GM18870 (cell line): Measurements from ENCODE around the gene SMIM24.

Source experiments
- ATAC-seq: cut with Tn5 transposase; IDR thresholded peaks from one replicate; pipeline ENCODE4 v1.9.1; 2021; ENCODE audit warnings: moderate library complexity; ENCODE audit not compliant: unreplicated experiment

SMIM24 gene

DNA sequence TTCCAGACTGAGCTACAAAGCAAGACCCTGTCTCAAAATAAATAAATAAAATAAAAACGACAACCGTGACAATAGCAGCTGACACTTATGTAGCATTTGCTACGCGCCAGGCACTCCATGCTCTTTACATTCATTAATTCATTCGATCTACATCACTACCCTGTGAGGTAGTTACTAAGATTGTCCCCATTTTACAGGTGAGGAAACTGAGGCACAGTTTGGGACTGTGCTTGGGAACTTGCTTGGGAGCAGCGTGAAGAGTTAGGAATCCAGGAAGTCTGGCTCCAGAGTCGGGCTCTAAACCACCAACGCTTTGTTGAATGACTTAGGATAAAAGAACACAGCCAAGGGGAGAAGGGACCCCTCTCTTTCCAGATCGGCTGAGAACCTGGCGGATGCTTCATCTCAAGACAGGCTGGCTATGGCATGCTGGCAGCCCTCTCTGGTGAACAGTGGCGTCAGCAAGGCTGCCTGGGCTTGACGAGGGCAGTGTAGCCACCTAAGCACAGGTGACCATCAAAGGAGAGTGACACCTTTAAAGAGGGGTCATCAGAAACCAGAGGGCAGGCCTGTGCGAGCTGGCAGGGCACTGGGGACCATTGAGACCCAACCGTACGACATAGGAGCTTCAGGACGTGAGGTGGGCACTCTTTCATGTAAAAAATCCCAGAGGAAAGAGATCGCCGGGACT is 19.6 kb upstream of the SMIM24 start:
- ATAC-seq: no peak

GRCh38 chr19:3497757-3498520 is 17.6 kb upstream of the SMIM24 start:
- no peak for ATAC-seq

DNA sequence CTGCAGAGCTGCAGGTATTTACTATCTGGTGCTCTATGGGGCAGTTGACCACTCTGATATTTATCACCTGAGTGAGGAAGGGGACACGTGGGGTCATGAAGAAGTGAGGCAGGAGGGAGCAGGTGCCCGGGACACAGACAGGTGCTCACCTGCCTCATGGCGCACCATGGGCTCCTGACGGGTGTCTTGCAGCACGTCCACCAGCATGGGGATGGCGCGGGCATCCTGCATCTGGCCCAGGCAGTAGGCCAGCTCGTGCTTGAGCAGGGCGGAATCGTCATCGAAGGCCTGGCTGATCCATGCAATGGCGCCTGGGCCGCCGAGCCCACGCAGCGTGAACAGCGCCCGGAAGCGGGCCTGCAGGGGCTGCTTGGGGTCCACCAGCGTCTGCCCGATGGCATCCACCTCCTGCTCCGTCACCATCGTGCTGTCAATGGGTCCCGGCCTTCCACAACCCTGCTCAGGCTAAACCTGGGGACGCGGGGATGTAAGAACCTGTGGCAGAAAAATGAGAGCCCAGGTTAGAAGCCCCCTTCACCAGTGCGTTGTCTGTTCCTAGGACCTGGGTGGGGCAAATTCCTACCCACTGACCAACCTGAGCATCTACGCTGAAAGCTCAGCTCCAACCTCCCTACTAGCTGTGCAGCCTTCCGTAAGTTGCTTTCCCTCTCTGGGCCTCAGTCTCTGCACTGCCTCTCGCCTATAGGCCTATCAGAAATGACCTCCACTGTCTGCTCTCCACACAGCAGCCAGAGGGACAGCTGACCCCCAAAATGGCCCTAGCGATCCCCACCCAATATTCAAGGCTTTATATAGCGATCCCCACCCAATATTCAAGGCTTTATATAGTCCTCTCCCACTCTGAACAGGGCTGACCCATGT is 16.3 kb upstream of the SMIM24 start:
- ATAC-seq: no peak

DNA sequence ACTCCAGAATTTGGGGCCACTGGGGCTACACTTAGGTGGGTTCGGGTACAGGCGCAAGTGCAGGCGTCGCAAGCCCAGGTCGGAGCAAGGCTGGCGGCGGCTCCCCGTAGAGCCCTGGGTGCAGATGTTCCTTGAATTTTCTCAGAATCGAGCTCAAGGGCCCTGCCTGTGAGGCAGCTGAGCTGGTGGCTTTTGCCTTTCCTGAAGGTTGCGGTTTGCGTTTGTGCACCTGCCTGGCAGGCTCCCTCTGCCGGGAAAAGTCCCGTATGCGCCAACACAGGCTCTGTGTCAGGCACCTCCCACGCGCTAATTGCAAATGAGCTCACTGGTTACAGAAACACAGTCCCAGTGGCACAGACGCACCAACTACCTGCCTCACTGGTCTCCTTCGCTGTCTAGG is 14.2 kb upstream of the SMIM24 start:
- no peak for ATAC-seq

DNA sequence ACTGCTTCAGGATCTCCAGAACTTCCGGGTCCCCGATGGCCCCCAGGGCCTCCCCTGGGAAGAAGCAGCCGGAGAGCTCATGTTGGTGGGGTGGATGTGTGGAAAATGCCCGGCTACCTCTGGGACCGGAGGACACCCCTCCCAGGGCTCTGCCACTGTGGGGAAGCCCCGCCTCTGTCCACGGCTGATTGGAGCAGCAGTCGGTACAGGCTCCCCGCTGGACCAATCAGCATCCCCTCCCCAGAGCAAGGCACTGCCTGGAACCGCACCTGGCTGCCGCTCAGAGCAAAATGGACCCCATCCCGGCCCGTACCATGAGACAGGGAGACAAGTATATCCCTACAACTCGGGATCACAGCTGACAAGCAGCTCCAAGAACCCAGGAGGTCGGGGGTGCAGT is 13.7 kb upstream of the SMIM24 start:
- ATAC-seq: no peak

DNA sequence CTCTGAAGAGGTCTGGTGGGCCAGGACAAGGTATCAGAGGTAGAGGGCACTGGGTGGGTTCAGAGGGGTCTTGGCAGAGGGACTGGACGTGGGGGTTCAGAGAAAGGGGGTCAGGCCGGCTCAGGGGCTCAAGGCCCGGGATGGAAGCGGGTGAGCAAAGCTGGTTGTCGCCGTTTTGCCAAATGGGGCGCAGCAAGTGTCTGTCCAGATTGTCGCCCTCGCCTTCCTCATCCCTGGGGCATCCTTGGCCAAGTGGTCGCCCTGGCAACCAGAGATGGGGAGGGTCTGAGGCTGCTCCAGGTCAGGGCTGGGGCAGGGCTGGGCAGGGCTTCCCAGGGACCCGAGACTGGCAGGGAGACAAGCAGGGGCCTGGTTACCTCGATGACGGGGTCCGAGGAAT is 13.3 kb upstream of the SMIM24 start:
- ATAC-seq: no peak

DNA sequence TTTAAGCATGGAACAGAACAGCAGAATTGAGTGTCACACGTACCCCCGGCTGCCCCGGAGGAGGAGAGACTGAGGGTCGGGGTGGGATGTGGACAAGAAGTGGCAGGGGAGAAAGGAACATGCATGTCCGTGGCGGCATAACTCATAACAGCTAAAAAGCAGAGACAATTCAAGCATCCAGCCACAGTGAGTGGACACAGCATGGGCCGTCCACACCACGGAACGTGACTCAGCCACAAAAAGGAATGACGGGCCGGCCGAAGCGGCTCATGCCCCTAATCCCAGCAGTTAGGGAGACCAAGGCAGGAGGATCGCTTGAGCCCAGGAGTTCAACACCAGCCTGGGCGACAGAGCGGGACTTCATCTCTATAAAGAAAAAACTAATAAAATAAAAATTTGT is 12.6 kb upstream of the SMIM24 start:
- ATAC-seq: no peak

DNA sequence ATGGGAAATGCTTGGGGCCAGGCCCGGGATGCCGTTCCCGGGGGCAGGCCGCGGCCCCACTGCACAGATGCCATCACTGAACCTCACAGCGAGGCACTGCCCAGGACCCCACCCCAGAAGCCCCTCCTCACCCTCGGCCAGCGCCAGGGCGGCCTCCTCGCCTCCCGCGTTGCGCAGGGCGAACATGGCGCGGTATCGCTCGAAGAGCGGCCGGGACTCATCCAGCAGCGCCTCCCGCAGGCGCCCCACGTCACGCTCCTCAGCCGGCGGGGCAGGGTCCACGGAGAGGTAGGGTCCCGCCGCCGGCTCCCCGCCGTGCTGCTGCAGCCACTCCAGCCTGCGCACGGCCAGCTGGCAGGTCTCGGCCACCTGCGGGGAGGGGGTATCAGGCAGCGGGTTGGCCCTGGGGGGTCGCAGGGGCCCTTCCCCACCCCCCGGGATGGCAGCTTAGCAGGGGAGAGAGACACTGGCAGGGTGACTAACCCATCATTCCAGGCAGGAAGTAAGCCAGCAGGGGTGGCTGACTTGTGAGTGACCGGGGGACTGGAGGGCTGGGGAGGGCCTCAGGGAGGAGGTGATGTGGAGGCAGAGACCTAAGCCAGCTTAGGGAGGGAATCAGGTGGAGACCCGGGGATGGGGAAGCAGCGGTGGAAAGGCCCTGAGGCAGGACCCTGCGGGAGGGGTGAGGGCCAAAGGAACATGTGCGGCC is 12.0 kb upstream of the SMIM24 start:
- no peak for ATAC-seq

- no peak for ATAC-seq
Measured at GRCh38 chr19:3491396-3492119, 11.2 kb upstream of the SMIM24 start.

DNA sequence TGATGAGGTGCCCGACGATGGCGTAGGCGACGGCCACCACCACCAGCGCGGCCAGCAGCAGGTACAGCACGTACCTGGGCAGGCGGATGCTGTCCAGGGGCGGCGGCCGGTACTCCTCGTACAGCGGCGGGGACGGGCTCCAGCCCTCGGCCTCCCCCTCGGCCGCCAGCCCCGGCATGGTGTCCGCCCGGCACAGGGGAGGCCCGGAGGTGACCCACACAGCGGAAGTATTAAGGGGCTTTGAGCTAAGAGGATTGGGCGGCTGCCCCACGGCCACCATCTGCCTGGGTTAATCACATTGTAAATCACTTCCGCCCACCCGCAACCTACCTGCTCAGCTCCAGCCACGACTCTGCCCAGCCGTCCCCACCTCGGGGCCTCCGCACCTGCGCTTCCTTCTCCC is 2.9 kb upstream of the SMIM24 start, which contains the start of gene SMIM44:
SMIM44 (minus strand) TSS at position 216 of the 403 bp plus-strand sequence; CDS start at position 178, 38 bp downstream.
- no peak for ATAC-seq

DNA sequence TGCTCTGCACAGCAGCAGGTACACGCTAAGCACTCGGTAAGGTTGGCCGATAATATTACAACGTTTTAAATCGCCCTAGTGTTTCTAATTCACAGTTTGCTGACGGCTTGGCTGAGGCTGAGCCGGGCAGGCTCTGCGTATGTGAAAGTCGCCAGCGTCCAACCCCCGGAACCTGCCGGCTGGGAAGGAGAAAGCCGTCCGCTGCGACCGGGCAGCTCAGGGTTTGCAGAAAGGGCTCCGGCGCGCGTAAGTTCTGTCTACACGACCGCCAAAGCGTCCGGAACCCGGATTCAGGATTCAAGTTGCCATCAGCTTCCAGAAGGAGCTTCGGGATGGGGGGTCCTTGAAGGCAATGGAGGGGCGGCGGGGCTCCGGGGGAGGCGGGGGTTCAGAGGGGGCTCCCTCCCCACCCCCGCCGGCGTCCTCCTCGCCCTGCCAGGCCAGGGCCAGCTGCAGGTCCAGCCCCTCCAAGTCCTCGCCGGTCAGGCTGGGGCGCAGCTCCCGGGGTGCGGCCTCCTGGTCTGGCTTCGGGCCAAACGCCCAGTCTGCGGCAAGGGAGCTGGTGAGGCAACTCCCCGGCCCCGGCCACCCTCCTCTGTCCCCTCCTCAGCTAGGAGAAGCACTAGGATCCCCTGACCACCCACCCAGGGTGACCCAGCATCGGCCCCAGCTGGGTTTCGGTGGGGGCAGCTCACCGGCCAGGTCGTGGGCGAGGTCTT is 2.3 kb upstream of the SMIM24 start:
- ATAC-seq: no peak

- no peak for ATAC-seq
Measured at GRCh38 chr19:3481241-3482090, 1.1 kb upstream of the SMIM24 start.

- ATAC-seq: no peak
Measured at GRCh38 chr19:3479834-3480215, 500 bp downstream of the SMIM24 start.

- ATAC-seq: no peak
Measured at GRCh38 chr19:3479177-3479833, 1.0 kb downstream of the SMIM24 start.

DNA sequence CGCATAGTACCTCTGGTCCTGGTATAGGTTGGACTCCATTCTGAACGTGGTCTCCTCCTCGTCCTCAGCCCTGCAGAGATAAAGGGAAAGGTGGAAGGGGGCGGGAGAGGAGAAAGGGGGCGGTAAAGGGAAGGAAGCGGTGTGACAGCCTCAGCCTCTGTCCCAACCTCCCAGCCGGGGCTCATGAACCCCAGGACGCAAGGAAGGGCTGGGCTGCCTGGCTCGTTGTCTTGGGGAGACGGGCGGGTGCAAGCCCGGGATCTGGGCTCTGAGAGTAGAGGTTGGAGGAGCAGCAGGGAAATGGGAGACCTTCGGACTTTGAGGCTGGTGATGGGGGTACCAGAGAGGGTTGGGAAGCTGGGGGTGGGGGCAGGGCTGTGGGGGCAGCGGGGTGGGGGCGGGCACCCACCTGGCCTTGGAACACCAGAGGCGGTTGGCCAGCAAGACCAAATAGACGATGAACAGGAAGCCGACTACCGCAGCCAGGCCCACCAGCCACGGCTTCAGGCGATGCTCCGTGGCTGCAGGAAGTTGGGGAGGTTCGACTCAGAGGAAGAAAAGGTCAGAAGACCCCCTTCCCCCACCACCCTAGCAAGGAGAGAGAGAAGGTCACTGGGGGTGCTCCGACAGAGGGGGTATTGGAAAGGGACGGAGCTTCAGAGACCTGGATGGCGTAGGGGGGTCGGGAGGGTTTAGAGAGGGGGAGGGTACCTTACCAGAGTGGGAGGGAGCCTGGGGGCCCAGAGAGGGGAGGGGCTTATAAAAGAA is 1.7 kb downstream of the SMIM24 start:
- ATAC-seq: no peak

DNA sequence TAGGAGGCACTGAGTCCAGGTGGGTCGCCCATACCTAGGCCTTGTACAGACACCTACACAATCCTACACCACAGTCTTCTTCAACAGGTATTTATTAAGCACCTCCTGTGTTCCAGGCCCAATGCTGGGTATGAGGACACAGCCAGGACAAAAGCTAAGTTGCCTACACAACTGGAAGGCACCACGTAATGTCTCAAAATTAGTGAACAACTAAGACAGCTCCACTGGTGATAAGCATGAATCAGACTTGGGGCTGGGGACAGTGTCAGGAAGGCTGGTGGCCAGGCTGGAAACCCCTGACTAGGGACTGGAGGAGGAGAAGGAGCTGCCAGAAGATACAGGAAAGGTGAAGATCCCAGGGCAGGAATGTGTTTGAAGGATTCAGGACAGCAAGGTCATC is 2.4 kb downstream of the SMIM24 start:
- no peak for ATAC-seq

DNA sequence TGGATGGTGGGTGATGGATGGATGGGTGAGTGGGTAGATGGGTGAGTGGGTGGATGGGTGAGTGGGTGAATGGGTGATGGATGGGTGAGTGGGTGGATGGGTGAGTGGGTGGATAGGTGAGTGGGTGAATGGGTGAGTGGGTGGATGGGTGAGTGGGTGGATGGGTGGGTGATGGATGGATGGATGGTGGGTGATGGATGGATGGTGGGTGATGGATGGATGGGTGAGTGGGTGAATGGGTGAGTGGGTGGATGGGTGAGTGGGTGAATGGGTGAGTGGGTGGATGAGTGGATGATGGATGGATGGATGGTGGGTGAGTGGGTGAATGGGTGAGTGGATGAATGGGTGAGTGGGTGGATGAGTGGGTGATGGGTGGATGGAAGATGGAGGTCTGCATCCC is 2.8 kb downstream of the SMIM24 start:
- ATAC-seq: no peak
